BJ (cell line): ENCODE data around the gene ACSF2. TPM values are rescaled to one million over a fixed set of nuclear protein-coding genes. Genes with fewer than 3 reads are reported as not detected.

Experiments used
- CTCF ChIA-PET: fragments of 350-600 bp; formaldehyde crosslinking; extraction: SDS; loops from one replicate; lab custom pipeline; 2021; ENCODE audit warnings: antibody characterized with exemption, inconsistent platforms; lab: Yijun Ruan, JAX
- POLR2A ChIA-PET: fragments of 300-600 bp; sonication (Branson Sonifier 250); formaldehyde crosslinking; extraction: SDS; loops from one replicate; lab custom pipeline; 2021; ENCODE audit warnings: antibody characterized with exemption; lab: Charles Lee
- DNase-seq: peaks from one replicate; pipeline ENCODE4 v3.0.0-alpha.2; 2011; ENCODE audit warnings: low read depth
- H3K27me3 ChIP-seq: 2 replicates; pipeline ENCODE4 v1.6.0; 2011; ENCODE audit warnings: low read length; ENCODE audit not compliant: control insufficient read depth, insufficient read depth
- H3K36me3 ChIP-seq: 2 replicates; pipeline ENCODE4 v1.5.1; 2011; ENCODE audit warnings: low read length; ENCODE audit not compliant: control insufficient read depth, insufficient read depth
- H3K4me3 ChIP-seq: 2 replicates; pipeline ENCODE4 v1.5.1; 2011; ENCODE audit warnings: low read depth, mild to moderate bottlenecking, control low read depth, low read length
- polyA plus RNA-seq: library from polyadenylated mRNA; depleted of rRNA; stranded (reverse); fragments of >200 nt; gene quantifications from 2 replicates; pipeline ENCODE4 v1.2.3, GENCODE V29; 2011
- TF ChIP-seq, protein P1 (sequence below): IDR thresholded peaks from 2 replicates; pipeline ENCODE4 v1.5.1; 2011; ENCODE audit warnings: low read depth, mild to moderate bottlenecking, control low read depth, inconsistent platforms, low read length, moderate library complexity; ENCODE audit not compliant: insufficient read depth

ACSF2 gene
- polyA plus RNA-seq, 1 experiment = 25.4 TPM

- no peak for DNase-seq
- H3K36me3 ChIP-seq = no peaks in the 10 kb centered on the region
- ChIA-PET CTCF (interaction anchor here (0.8 kb wide), 1 partner anchor 29 kb away, joined by 3 read pairs; no protein-coding TSS in a partner anchor), POLR2A (no interaction called here)
- no peak overlapping the region for H3K4me3 ChIP-seq
- TF ChIP-seq, protein P1, sequence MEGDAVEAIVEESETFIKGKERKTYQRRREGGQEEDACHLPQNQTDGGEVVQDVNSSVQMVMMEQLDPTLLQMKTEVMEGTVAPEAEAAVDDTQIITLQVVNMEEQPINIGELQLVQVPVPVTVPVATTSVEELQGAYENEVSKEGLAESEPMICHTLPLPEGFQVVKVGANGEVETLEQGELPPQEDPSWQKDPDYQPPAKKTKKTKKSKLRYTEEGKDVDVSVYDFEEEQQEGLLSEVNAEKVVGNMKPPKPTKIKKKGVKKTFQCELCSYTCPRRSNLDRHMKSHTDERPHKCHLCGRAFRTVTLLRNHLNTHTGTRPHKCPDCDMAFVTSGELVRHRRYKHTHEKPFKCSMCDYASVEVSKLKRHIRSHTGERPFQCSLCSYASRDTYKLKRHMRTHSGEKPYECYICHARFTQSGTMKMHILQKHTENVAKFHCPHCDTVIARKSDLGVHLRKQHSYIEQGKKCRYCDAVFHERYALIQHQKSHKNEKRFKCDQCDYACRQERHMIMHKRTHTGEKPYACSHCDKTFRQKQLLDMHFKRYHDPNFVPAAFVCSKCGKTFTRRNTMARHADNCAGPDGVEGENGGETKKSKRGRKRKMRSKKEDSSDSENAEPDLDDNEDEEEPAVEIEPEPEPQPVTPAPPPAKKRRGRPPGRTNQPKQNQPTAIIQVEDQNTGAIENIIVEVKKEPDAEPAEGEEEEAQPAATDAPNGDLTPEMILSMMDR = no peak
- H3K27me3 ChIP-seq = peaks cover 2% of the 10 kb centered on the region; the same call in 1 of the 2 replicates
Measured at GRCh38 chr17:50513495-50513894, 87.5 kb downstream of the ACSF2 start.

GRCh38 chr17:50514388-50514787 lies 88.4 kb downstream of the ACSF2 start:
- no peak for DNase-seq
- no peak overlapping the region for H3K4me3 ChIP-seq
- CTCF ChIA-PET = interaction anchor here (0.8 to 3.5 kb wide), 3 partner anchors 8 to 36 kb away, joined by 3 to 14 read pairs (median 3); no protein-coding TSS in a partner anchor
- TF ChIP-seq, protein P1 = no peak
- H3K27me3 ChIP-seq = peaks cover 2% of the 10 kb centered on the region; the same call in 1 of the 2 replicates
- POLR2A ChIA-PET = no interaction called here
- H3K36me3 ChIP-seq = no peaks in the 10 kb centered on the region

DNA sequence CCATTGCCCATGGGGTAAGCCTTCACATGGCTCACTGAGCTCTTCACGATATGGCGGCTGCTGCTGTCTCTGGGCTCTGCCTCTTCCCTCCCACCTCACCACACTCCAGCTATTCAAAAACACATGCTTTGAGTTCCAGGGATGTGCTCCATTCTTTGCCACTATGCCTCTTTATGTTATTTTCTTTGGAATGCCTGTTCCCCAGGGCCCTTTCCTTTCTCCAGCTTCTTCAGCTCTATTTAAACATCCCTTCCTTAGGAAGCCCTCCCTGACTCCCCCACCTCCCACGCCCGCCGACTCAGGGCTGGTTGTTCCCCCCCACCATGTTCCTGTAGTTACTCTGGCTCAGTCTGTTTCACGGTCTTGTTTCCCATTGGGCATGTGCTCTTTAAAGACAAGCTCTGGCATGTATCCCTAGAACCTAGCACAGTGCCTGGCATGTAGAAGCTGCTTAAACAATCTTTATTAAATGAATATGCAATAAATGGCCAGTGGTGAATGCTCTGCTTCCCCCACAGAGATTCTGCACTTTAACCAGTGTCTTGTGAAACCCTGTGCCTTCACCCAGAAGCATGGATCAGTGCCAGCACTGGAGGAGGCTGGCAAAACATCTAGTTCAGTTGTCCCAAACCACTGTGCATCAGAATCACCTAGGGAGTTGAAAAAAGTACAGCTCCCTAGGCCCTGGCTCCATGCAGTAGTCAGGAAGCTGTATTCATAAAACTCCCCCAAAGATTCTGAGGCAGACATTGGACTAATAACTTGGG lies 89.1 kb downstream of the ACSF2 start:
- DNase-seq = no peak
- ChIA-PET POLR2A (interaction anchor here (0.6 kb wide), 1 partner anchor 301 kb away, joined by 14 read pairs; no protein-coding TSS in a partner anchor), CTCF (interaction anchor here (0.8 to 3.5 kb wide), 6 partner anchors 8 to 37 kb away, joined by 3 to 14 read pairs (median 3); partner anchors contain the start of gene EPN3)
- peaks cover 2% of the 10 kb centered on the region; the same call in 1 of the 2 replicates for H3K27me3 ChIP-seq
- H3K4me3 ChIP-seq = no peak overlapping the region
- TF ChIP-seq, protein P1 = no peak
- H3K36me3 ChIP-seq = no peaks in the 10 kb centered on the region

- Histone ChIP-seq H3K36me3 (no peaks in the 10 kb centered on the region), H3K27me3 (peaks cover 6% of the 10 kb centered on the region), H3K4me3 (no peak overlapping the region)
- TF ChIP-seq, protein P1 = no peak
- ChIA-PET CTCF (interaction anchor here (3.5 kb wide), 1 partner anchor 15 kb away, joined by 14 read pairs; no protein-coding TSS in a partner anchor), POLR2A (no interaction called here)
- DNase-seq = no peak
Measured at GRCh38 chr17:50517011-50517410, 91.0 kb downstream of the ACSF2 start.
